NT2/D1 (cell line): ENCODE measurements around the gene SELENOM.

Source experiments
- SUZ12 ChIP-seq: IDR thresholded peaks from 2 replicates; pipeline ENCODE4 v1.6.1; 2011; ENCODE audit not compliant: insufficient read length, insufficient read depth; ENCODE audit errors: extremely low read depth
- YY1 ChIP-seq: IDR thresholded peaks from 2 replicates; pipeline ENCODE4 v1.6.1; 2011; ENCODE audit not compliant: insufficient read length, insufficient read depth
- ZNF274 ChIP-seq: IDR thresholded peaks from 2 replicates; pipeline ENCODE4 v1.6.1; 2011; ENCODE audit warnings: mild to moderate bottlenecking, low read depth, low read length

- TF ChIP-seq ZNF274 = no peak
- TF ChIP-seq YY1 = no peak
- TF ChIP-seq SUZ12 = no peak
Measured at GRCh38 chr22:31134688-31135087, 27.3 kb upstream of the SELENOM start.
